Mammary epithelial cell (primary cell): Measurements from ENCODE around the gene ALDH6A1.

ENCODE experiments used
- CTCF ChIP-seq, 2 donors: IDR thresholded peaks in 1 of 2; conservative IDR thresholded peaks in 1 of 2; 2 replicates each; pipeline ENCODE4 v1.5.1; 2011 to 2012; ENCODE audit warnings: inconsistent platforms in 2 of 2, low read length in 2 of 2, mild to moderate bottlenecking in 2 of 2, control low read depth in 1 of 2, low read depth in 1 of 2; ENCODE audit not compliant: insufficient read depth in 1 of 2; ENCODE audit errors: extremely low read depth in 1 of 2
- EZH2 ChIP-seq: IDR thresholded peaks from 2 replicates; pipeline ENCODE4 v1.6.1; 2012; ENCODE audit warnings: low read length, inconsistent platforms, borderline replicate concordance

GRCh38 chr14:74038020-74038859, 46.0 kb downstream of the ALDH6A1 start:
- TF ChIP-seq CTCF (conservative IDR thresholded peaks at IDR 0.05 in 1 of 2, IDR thresholded peaks at IDR 0.05 in 1 of 2; ENCODE audit: extremely low read depth in 1 of 2, insufficient read depth in 1 of 2, low read depth in 1 of 2, low read length in 2 of 2) (peak; percentile 64 to 65), EZH2 (no peak)
